ENCODE data around the gene CD93.

The CD93 gene

DNA sequence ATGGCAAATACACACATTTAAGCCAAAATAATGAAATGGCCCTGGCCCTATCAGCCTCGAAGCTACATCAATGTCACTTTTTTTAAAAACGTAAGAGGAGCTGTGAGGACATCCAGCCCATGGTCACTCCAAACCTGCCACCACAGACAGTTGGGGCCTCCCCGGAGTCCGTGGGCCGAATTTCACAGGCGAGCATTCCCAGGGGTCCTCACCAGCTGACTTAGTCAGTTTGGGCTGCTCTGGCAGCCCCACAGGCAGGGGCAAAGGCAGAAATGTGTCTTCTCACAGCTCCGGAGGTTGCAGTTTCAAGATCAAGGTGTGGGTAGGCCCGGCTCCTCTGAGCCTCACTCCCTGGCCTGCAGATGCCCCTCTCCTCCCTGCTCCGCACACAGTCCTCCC is 25.8 kb upstream of the CD93 start:
- TF ChIP-seq FOXM1 (IDR thresholded peaks at IDR 0.05; ENCODE audit: borderline replicate concordance, low read depth) (no peak), ZBTB7A (IDR thresholded peaks at IDR 0.05; ENCODE audit: low read depth) (no peak), TCF12 (IDR thresholded peaks at IDR 0.05; ENCODE audit: low read depth) (no peak), RAD21 (IDR thresholded peaks at IDR 0.05; ENCODE audit: low read depth) (no peak), CREB1 (IDR thresholded peaks at IDR 0.05; ENCODE audit: low read depth) (no peak), EP300 (IDR thresholded peaks at IDR 0.05; ENCODE audit: borderline replicate concordance) (no peak), YY1 (IDR thresholded peaks at IDR 0.05; ENCODE audit: low read depth) (no peak), TEAD4 (IDR thresholded peaks at IDR 0.05) (no peak), EGR1 (IDR thresholded peaks at IDR 0.05) (no peak), CEBPB (IDR thresholded peaks at IDR 0.05) (no peak), TAF1 (IDR thresholded peaks at IDR 0.05; ENCODE audit: low read depth) (no peak), NFIC (IDR thresholded peaks at IDR 0.05) (no peak)
- TF ChIP-seq, protein P1, sequence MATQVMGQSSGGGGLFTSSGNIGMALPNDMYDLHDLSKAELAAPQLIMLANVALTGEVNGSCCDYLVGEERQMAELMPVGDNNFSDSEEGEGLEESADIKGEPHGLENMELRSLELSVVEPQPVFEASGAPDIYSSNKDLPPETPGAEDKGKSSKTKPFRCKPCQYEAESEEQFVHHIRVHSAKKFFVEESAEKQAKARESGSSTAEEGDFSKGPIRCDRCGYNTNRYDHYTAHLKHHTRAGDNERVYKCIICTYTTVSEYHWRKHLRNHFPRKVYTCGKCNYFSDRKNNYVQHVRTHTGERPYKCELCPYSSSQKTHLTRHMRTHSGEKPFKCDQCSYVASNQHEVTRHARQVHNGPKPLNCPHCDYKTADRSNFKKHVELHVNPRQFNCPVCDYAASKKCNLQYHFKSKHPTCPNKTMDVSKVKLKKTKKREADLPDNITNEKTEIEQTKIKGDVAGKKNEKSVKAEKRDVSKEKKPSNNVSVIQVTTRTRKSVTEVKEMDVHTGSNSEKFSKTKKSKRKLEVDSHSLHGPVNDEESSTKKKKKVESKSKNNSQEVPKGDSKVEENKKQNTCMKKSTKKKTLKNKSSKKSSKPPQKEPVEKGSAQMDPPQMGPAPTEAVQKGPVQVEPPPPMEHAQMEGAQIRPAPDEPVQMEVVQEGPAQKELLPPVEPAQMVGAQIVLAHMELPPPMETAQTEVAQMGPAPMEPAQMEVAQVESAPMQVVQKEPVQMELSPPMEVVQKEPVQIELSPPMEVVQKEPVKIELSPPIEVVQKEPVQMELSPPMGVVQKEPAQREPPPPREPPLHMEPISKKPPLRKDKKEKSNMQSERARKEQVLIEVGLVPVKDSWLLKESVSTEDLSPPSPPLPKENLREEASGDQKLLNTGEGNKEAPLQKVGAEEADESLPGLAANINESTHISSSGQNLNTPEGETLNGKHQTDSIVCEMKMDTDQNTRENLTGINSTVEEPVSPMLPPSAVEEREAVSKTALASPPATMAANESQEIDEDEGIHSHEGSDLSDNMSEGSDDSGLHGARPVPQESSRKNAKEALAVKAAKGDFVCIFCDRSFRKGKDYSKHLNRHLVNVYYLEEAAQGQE (IDR thresholded peaks at IDR 0.05; ENCODE audit: low read depth) = no peak
- TF ChIP-seq, protein P2, sequence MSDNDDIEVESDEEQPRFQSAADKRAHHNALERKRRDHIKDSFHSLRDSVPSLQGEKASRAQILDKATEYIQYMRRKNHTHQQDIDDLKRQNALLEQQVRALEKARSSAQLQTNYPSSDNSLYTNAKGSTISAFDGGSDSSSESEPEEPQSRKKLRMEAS (IDR thresholded peaks at IDR 0.05) = no peak
- TF ChIP-seq, protein P3, sequence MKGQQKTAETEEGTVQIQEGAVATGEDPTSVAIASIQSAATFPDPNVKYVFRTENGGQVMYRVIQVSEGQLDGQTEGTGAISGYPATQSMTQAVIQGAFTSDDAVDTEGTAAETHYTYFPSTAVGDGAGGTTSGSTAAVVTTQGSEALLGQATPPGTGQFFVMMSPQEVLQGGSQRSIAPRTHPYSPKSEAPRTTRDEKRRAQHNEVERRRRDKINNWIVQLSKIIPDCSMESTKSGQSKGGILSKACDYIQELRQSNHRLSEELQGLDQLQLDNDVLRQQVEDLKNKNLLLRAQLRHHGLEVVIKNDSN (IDR thresholded peaks at IDR 0.05) = no peak

DNA sequence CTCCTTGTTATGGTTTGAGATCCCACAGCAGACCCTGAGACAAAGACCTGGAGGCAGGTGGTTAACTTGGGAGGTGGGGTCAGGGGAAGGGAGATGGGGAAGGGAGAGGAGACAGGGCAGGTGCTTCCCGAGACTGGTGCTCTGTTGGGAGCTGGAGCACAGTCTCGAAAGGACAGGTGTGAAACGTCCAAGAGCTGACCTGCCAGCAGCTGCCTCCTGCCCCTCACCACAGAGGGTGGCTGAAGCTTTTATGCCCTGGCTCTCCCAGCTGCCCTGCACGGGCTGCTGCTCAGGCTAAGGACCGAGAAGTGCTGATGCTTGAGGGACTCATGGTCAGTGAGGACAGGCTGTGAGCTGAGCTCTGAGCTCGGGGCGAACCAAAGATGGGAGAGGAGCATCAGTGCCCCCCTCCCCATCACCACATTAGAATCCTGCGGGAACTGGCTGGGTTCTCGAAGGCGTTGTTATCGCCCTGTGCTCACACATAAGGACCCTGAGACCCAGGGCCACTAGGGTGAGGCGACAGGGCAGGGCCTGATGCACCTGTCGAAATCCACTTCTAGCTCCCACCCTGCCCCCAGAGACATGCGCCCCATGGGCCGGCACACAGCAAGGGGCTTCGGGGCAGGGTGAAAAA is 25.3 kb upstream of the CD93 start:
- TF ChIP-seq ZBTB7A (IDR thresholded peaks at IDR 0.05; ENCODE audit: low read depth) = no peak
- TF ChIP-seq, protein P1 (IDR thresholded peaks at IDR 0.05; ENCODE audit: low read depth) = no peak
- TF ChIP-seq TCF12 (IDR thresholded peaks at IDR 0.05; ENCODE audit: low read depth) = no peak
- TF ChIP-seq, protein P2 (IDR thresholded peaks at IDR 0.05) = no peak
- no peak for TF ChIP-seq CREB1 (IDR thresholded peaks at IDR 0.05; ENCODE audit: low read depth)
- no peak for TF ChIP-seq EP300 (IDR thresholded peaks at IDR 0.05; ENCODE audit: borderline replicate concordance)

DNA sequence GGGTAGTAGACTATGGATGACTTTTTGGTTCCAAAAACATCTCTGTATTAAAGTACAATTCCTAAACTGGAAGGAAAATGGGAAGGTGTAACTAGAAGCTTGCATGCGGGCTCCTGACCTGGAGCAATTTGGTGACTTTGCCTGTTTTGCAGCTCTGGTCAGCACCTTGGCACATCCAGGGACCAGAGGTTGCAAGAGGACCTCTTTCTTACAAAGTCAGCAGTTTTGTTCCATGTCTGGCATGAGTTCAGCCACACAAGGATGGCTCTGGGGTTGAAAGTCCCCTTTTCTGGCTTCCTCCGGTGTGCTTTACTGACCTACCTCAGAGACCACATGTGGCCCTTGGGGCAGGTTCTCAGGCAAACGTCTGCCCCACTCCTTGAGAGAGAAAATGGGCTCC is 22.7 kb upstream of the CD93 start:
- TF ChIP-seq TCF12 (IDR thresholded peaks at IDR 0.05; ENCODE audit: low read depth) (no peak), CEBPB (IDR thresholded peaks at IDR 0.05) (no peak), FOXM1 (IDR thresholded peaks at IDR 0.05; ENCODE audit: borderline replicate concordance, low read depth) (no peak), YY1 (IDR thresholded peaks at IDR 0.05; ENCODE audit: low read depth) (no peak)
- TF ChIP-seq, protein P2 (IDR thresholded peaks at IDR 0.05) = no peak

DNA sequence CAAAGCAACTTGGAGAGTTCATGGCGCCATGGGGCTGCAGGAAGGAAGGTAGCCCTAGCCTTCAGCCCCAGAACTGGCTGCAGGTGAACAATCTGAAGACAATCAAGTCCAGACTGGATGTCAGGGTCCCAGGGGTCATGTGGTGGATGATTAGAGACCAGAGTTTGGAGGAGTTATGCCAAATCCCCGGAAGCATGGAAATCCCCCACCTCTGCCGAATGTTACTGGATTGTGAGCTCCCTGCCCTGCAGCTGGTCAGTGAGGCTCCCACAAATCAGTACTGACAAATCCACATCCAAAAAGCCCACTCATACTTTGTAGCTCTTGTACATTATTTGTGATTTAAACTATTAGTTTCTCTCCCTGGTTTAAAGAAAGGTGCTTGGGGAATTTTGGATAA is 21.3 kb upstream of the CD93 start:
- no peak for TF ChIP-seq RAD21 (IDR thresholded peaks at IDR 0.05; ENCODE audit: low read depth)
- no peak for TF ChIP-seq TEAD4 (IDR thresholded peaks at IDR 0.05)
- TF ChIP-seq EP300 (IDR thresholded peaks at IDR 0.05; ENCODE audit: borderline replicate concordance) = no peak
- TF ChIP-seq, protein P1 (IDR thresholded peaks at IDR 0.05; ENCODE audit: low read depth) = no peak
- no peak for TF ChIP-seq TCF12 (IDR thresholded peaks at IDR 0.05; ENCODE audit: low read depth)

DNA sequence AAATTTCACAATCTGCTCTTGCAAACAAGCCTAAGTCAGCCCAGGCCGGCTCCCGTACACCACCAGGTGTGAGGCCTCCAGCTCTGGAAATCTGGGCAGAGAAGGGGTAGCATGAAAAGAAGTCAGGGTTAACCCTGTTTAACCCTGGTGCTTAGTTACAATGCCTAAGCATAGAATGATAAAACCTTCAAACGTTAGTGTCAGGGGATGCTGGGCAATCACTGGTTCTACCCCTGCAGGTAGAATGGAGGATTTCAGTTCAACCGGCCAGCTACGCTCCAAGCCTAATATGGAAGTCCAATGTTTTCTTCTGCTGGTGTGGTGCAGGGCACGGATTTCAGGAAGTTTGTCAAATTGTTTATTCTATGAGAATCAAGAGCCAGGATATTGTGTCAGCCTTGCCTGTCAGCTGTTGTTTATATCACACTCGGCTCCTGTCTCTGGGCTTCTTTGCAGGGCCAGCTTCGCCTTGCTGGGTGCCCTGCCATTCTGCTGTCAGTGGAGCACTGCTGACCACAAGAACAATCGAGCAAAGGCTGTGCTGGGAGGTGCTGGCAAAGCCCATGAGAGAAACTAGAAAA is 20.2 kb upstream of the CD93 start:
- TF ChIP-seq, protein P1 (IDR thresholded peaks at IDR 0.05; ENCODE audit: low read depth) = no peak
- no peak for TF ChIP-seq TAF1 (IDR thresholded peaks at IDR 0.05; ENCODE audit: low read depth)
